Vagina (tissue), 2 donors: ENCODE results near the gene SHROOM1.

ENCODE experiments used
- CTCF ChIP-seq, 3 experiments: fragments of 450-650 bp in 2 of 3; fragments of 200-600 bp in 1 of 3; sonication (generic) in 1 of 3; IDR thresholded peaks; one replicate each; pipeline ENCODE4 v1.5.1; 2017 to 2019; ENCODE audit warnings: antibody characterized with exemption in 3 of 3, mild to moderate bottlenecking in 2 of 3, moderate library complexity in 2 of 3
- POLR2A ChIP-seq, 2 donors: fragments of 450-650 bp; IDR thresholded peaks; one replicate each; pipeline ENCODE4 v1.6.1; 2017; ENCODE audit warnings: antibody characterized with exemption in 2 of 2, mild to moderate bottlenecking in 2 of 2, moderate library complexity in 2 of 2

DNA sequence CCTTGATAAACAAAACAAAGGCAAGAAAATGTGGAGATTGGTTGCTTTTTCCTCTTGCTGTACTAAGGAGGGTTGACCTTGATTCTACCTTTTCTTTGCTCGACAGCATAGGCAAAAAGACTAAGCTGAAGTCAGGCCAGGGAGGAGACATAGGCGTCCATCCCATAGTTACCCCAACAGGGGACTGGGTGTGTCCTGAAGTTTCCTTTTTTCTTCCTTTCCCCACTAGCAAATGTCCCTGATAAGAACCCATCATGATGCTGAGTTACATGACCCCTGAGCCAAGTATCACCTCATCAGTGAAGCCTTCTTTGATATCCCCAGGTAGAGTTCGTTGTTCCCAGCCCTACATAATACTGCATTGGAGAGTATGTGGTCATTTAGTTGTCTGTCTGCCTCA, 9.9 kb upstream of the SHROOM1 start:
- TF ChIP-seq CTCF (IDR thresholded peaks at IDR 0.05) (no peak), POLR2A (IDR thresholded peaks at IDR 0.05) (no peak)
